Trophoblast cell (in vitro differentiated cells and primary cell): ENCODE measurements around the gene EDAR.

Experiments used
- DNase-seq, 2 donors: peaks; one replicate each; pipeline ENCODE4 v3.0.0-alpha.2; 2016
- H2AFZ ChIP-seq: 2 replicates; pipeline ENCODE4 v1.6.1; 2013; ENCODE audit warnings: low read length, moderate library complexity, mild to moderate bottlenecking; ENCODE audit not compliant: insufficient read depth, poor library complexity
- H2AK5ac ChIP-seq: 2 replicates; pipeline ENCODE4 v1.6.1; 2013; ENCODE audit warnings: mild to moderate bottlenecking, low read length
- H2BK120ac ChIP-seq: 2 replicates; pipeline ENCODE4 v1.6.1; 2013; ENCODE audit warnings: low read length, mild to moderate bottlenecking, moderate library complexity; ENCODE audit not compliant: insufficient read depth, poor library complexity
- H2BK12ac ChIP-seq: 2 replicates; pipeline ENCODE4 v1.6.1; 2013; ENCODE audit warnings: mild to moderate bottlenecking, low read length, moderate library complexity
- H2BK5ac ChIP-seq: 2 replicates; pipeline ENCODE4 v1.6.1; 2013; ENCODE audit warnings: low read length, low read depth, moderate library complexity, mild to moderate bottlenecking; ENCODE audit not compliant: poor library complexity
- H3K14ac ChIP-seq: 2 replicates; pipeline ENCODE4 v1.6.1; 2013; ENCODE audit warnings: mild to moderate bottlenecking, low read length
- H3K18ac ChIP-seq: 2 replicates; pipeline ENCODE4 v1.6.1; 2013; ENCODE audit warnings: mild to moderate bottlenecking, low read length
- H3K23ac ChIP-seq: 2 replicates; pipeline ENCODE4 v1.6.1; 2013; ENCODE audit warnings: low read length
- H3K27ac ChIP-seq: 2 replicates; pipeline ENCODE4 v1.5.1; 2013; ENCODE audit warnings: low read depth, mild to moderate bottlenecking, inconsistent platforms, low read length, moderate library complexity
- H3K27me3 ChIP-seq: 2 replicates; pipeline ENCODE4 v1.6.1; 2013; ENCODE audit warnings: inconsistent platforms, mild to moderate bottlenecking, low read length, moderate library complexity; ENCODE audit not compliant: insufficient read depth
- H3K36me3 ChIP-seq, 2 experiments: 1 replicate in 1 of 2; 2 replicates in 1 of 2; pipeline ENCODE4 v1.6.1; 2013; ENCODE audit warnings: low read length in 2 of 2, mild to moderate bottlenecking in 2 of 2, moderate library complexity in 1 of 2; ENCODE audit not compliant: insufficient read depth in 2 of 2, control insufficient read depth in 1 of 2
- H3K4ac ChIP-seq: 2 replicates; pipeline ENCODE4 v1.6.1; 2013; ENCODE audit warnings: low read depth, mild to moderate bottlenecking, low read length, moderate library complexity
- H3K4me1 ChIP-seq, 2 experiments: 1 replicate in 1 of 2; 2 replicates in 1 of 2; pipeline ENCODE4 v1.6.1; 2013; ENCODE audit warnings: low read length in 2 of 2, mild to moderate bottlenecking in 2 of 2, moderate library complexity in 1 of 2; ENCODE audit not compliant: insufficient read depth in 2 of 2, control insufficient read depth in 1 of 2
- H3K4me2 ChIP-seq: 2 replicates; pipeline ENCODE4 v1.6.1; 2013; ENCODE audit warnings: inconsistent platforms, mild to moderate bottlenecking, low read length, moderate library complexity
- H3K4me3 ChIP-seq: 2 replicates; pipeline ENCODE4 v1.5.1; 2013; ENCODE audit warnings: mild to moderate bottlenecking, low read depth, low read length, inconsistent platforms
- H3K79me1 ChIP-seq: one replicate; pipeline ENCODE4 v1.6.1; 2013; ENCODE audit warnings: low read length
- H3K79me2 ChIP-seq: 2 replicates; pipeline ENCODE4 v1.6.1; 2013; ENCODE audit warnings: low read length, mild to moderate bottlenecking; ENCODE audit not compliant: control insufficient read depth, insufficient read depth, poor library complexity
- H3K9ac ChIP-seq: 2 replicates; pipeline ENCODE4 v1.6.1; 2013; ENCODE audit warnings: mild to moderate bottlenecking, low read length
- H3K9me3 ChIP-seq: 2 replicates; pipeline ENCODE4 v1.6.1; 2013; ENCODE audit warnings: low read depth, mild to moderate bottlenecking, control low read depth, inconsistent platforms, low read length; ENCODE audit not compliant: insufficient read depth
- H4K12ac ChIP-seq: 2 replicates; pipeline ENCODE4 v1.6.1; 2013; ENCODE audit warnings: low read depth, mild to moderate bottlenecking, low read length, moderate library complexity
- H4K8ac ChIP-seq: 2 replicates; pipeline ENCODE4 v1.6.1; 2013; ENCODE audit warnings: low read depth, mild to moderate bottlenecking, low read length, moderate library complexity
- H4K91ac ChIP-seq: one replicate; pipeline ENCODE4 v1.6.1; 2013; ENCODE audit warnings: low read depth, mild to moderate bottlenecking, low read length, moderate library complexity
- WGBS: extraction: QIAGEN DNeasy Blood & Tissue Kit; methylation state at CpG from one replicate; pipeline ENCODE4 v1.1.7; 2013; ENCODE audit warnings: missing lambda C conversion rate; ENCODE audit not compliant: insufficient read length, insufficient coverage; ENCODE audit errors: extremely low coverage; 5-methylcytosine and 5-hydroxymethylcytosine counted together

The EDAR gene

GRCh38 chr2:108941161-108941665 is 47.8 kb downstream of the EDAR start:
- no peak overlapping the region for H4K12ac ChIP-seq
- no peak overlapping the region for H3K18ac ChIP-seq

DNA sequence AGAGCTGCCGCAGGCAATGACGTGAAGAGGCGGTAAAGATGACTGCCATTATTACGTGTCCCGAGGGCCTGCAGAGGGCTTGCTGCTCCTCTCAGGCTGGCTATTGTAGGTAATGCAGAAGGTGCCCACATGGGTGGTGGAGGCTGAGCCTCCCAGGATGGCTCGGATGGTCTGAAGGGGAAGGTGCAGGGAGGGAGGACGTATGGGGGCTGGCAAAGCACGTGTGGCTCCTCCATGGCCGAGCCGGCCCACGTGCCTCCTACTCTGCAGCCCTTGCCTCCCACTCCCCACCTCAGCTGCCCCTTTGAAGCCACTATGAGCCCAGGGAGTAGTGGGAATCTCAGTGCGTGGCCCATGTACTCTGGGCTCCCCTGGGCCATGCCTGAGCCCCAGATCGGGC is 48.9 kb downstream of the EDAR start:
- no peak overlapping the region for H3K27ac ChIP-seq
- H3K36me3 ChIP-seq = no peaks in the 10 kb centered on the region
- no peak overlapping the region for H2BK12ac ChIP-seq
- H3K4ac ChIP-seq = no peak overlapping the region
- H3K23ac ChIP-seq = no peak overlapping the region
- H4K12ac ChIP-seq = no peak overlapping the region
- no peak overlapping the region for H2AK5ac ChIP-seq
- H3K4me1 ChIP-seq = no peaks in the 10 kb centered on the region
- no peak overlapping the region for H3K9ac ChIP-seq
- no peak for DNase-seq
- H3K9me3 ChIP-seq = no peaks in the 10 kb centered on the region
- no peaks in the 10 kb centered on the region for H3K79me1 ChIP-seq
- no peak overlapping the region for H3K18ac ChIP-seq
- H3K4me2 ChIP-seq = no peak overlapping the region
- WGBS = no CpG with 5 or more reads among the region's 13 CpGs
- H4K91ac ChIP-seq = no peak overlapping the region
- H2BK120ac ChIP-seq = no peak overlapping the region
- no peaks in the 10 kb centered on the region for H3K27me3 ChIP-seq
- no peaks in the 10 kb centered on the region for H3K79me2 ChIP-seq
- no peak overlapping the region for H3K4me3 ChIP-seq
- no peak overlapping the region for H2BK5ac ChIP-seq
- H2AFZ ChIP-seq = no peak overlapping the region
- no peak overlapping the region for H3K14ac ChIP-seq
- H4K8ac ChIP-seq = no peak overlapping the region

More at GRCh38 chr2:108941161-108941665, 47.8 kb downstream of the EDAR start:
- H3K9ac ChIP-seq = no peak overlapping the region
- no peak overlapping the region for H3K27ac ChIP-seq
- no peaks in the 10 kb centered on the region for H3K79me2 ChIP-seq
- no peak overlapping the region for H3K23ac ChIP-seq
- H3K4me3 ChIP-seq = no peak overlapping the region
- H2AFZ ChIP-seq = no peak overlapping the region
- H2BK5ac ChIP-seq = no peak overlapping the region
- H2BK120ac ChIP-seq = no peak overlapping the region
- WGBS = no CpG with 5 or more reads among the region's 8 CpGs
- H4K91ac ChIP-seq = no peak overlapping the region
- H3K4me1 ChIP-seq = no peaks in the 10 kb centered on the region
- no peak overlapping the region for H2BK12ac ChIP-seq
- no peak overlapping the region for H3K4me2 ChIP-seq
- no peaks in the 10 kb centered on the region for H3K36me3 ChIP-seq
- no peaks in the 10 kb centered on the region for H3K27me3 ChIP-seq
- no peak overlapping the region for H4K8ac ChIP-seq
- no peaks in the 10 kb centered on the region for H3K79me1 ChIP-seq
- DNase-seq = no peak
- no peak overlapping the region for H3K14ac ChIP-seq
- peaks cover 4% of the 10 kb centered on the region for H3K9me3 ChIP-seq
- H2AK5ac ChIP-seq = no peak overlapping the region
- no peak overlapping the region for H3K4ac ChIP-seq

GRCh38 chr2:108938077-108938710 is 50.8 kb downstream of the EDAR start:
- no peak overlapping the region for H3K9ac ChIP-seq
- no peak overlapping the region for H4K91ac ChIP-seq
- no peak overlapping the region for H4K8ac ChIP-seq
- H3K14ac ChIP-seq = no peak overlapping the region
- DNase-seq = no peak
- H3K79me1 ChIP-seq = no peaks in the 10 kb centered on the region
- no peak overlapping the region for H2AFZ ChIP-seq
- H3K4me1 ChIP-seq = no peaks in the 10 kb centered on the region
- H2BK120ac ChIP-seq = no peak overlapping the region
- no peak overlapping the region for H3K4me2 ChIP-seq
- no peak overlapping the region for H3K23ac ChIP-seq
- H3K4ac ChIP-seq = no peak overlapping the region
- no peak overlapping the region for H2AK5ac ChIP-seq
- H3K79me2 ChIP-seq = no peaks in the 10 kb centered on the region
- no peaks in the 10 kb centered on the region for H3K27me3 ChIP-seq
- no peak overlapping the region for H2BK5ac ChIP-seq
- no peak overlapping the region for H3K27ac ChIP-seq
- no CpG with 5 or more reads among the region's 9 CpGs for WGBS
- no peak overlapping the region for H2BK12ac ChIP-seq
- H4K12ac ChIP-seq = no peak overlapping the region
- H3K4me3 ChIP-seq = no peak overlapping the region
- no peaks in the 10 kb centered on the region for H3K36me3 ChIP-seq
- H3K18ac ChIP-seq = no peak overlapping the region
- H3K9me3 ChIP-seq = no peaks in the 10 kb centered on the region

GRCh38 chr2:108937367-108938017 is 51.5 kb downstream of the EDAR start:
- Histone ChIP-seq H3K4me2 (no peak overlapping the region), H3K14ac (no peak overlapping the region), H3K9me3 (no peaks in the 10 kb centered on the region), H3K79me1 (no peaks in the 10 kb centered on the region), H4K8ac (no peak overlapping the region), H3K27ac (no peak overlapping the region), H3K18ac (no peak overlapping the region), H3K27me3 (no peaks in the 10 kb centered on the region), H2AFZ (no peak overlapping the region), H2BK120ac (no peak overlapping the region), H3K4ac (no peak overlapping the region), H3K23ac (no peak overlapping the region), H4K91ac (no peak overlapping the region), H3K9ac (no peak overlapping the region), H2BK12ac (no peak overlapping the region), H4K12ac (no peak overlapping the region), H3K4me1 (no peaks in the 10 kb centered on the region), H3K36me3 (no peaks in the 10 kb centered on the region), H2AK5ac (no peak overlapping the region), H3K79me2 (no peaks in the 10 kb centered on the region), H3K4me3 (no peak overlapping the region), H2BK5ac (no peak overlapping the region)
- no peak for DNase-seq
- WGBS = no CpG with 5 or more reads among the region's 5 CpGs
